GM20431 (cell line): Measurements from ENCODE around the gene ORC5.

ENCODE experiments used
- in situ Hi-C: fragments of 300-500 bp; cut with MseI, MboI; formaldehyde crosslinking; loops from one replicate; pipeline ENCODE4 v1.15.0; 2020; ENCODE audit warnings: low sequenced_read_pairs; ENCODE audit not compliant: unreplicated experiment

ORC5 gene

DNA sequence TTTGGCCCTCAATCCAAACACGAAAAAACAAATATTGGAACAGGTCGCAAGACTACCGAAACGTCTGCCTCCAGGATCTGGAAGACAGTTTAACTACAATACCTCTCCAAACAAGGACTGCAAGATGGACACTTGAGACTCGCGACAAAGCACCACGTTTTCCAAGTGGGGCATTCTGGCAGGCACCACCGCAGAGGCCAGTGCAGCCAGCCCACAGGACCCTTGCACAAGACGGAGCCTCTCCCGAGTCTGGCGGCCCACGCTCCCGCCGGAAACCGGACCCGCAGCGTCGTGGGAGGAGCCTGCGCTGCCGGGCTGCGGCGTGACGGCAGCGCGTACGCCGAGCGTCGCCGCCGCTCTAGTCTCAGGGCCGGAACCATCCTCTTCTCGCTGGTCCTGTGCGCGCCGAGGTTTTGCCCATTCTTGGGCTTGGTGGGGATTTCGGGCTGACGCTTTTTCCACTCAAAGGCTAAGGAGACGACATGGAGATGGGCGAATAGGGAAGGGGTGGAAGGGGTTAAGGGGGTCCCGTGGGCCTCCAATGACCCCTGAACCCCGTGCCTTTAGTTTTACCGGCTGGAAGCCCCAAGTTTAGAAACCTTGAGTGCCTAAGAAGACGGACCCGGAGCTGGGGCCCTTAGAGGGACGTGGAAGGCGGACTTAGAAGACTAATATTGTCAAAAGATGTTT, at the start of gene ORC5:
ORC5 (minus strand) TSS at position 283 of the 690 bp plus-strand sequence; CDS start at position 174, 109 bp downstream.
- in situ Hi-C loops: no loop called here

DNA sequence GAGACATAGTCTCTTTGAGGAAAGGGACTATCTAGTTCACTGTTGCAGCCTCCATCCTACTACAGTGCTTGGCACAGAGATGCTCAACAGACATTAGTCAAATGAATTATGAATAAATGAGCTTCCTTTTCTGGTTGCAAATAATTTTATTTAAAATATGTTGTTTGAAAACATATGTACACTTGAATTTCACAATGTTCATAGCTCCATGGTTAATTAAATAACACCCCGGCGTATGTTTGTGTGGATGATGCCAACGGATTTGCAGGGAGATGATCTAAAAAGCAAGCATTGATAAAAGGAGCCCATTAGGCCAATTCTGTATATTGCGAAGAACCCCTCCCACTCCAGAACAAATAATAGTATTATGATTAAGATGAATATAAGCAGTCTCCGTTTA, 47.8 kb upstream of the ORC5 start:
- in situ Hi-C loops: no loop called here

GRCh38 chr7:104255194-104255593, 47.4 kb upstream of the ORC5 start:
- in situ Hi-C loops: no loop called here

- in situ Hi-C loops: no loop called here
These were observed 46.9 kb upstream of the ORC5 start for GRCh38 chr7:104254696-104255095.

DNA sequence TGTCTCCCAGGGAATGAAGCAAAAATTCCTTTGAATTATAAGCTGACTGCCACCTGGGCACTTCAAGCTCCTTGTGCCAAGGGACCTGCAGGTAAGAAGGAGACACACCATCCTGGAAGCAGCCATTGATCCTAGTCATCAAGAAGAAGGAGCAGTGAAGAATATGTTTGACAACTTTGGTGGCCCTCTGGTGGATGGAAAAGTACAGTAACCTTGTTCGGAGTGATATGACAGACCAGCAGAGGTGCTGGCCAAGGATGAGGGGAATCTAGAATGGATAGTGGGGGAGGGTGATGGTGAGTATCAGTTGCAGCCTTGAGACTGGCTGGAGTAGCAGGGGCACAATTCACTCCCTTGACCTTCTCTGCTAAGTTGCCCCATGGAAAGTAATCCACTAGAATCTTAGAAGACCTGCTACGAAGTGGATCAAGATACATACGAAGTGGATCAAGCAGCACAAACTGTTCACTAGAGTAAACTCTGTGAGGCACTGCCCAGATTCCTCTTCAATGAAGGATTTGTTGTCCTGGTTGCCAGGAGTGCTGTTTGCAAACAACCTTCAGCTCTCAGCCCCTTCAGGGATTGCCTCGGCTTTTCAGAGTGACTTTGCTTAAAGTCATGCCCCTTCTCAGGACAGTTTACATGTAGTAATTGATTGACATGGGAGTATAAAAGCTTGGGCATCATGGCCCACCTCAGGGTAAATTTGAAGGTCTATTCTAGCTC, 44.8 kb upstream of the ORC5 start:
- in situ Hi-C loops: no loop called here

DNA sequence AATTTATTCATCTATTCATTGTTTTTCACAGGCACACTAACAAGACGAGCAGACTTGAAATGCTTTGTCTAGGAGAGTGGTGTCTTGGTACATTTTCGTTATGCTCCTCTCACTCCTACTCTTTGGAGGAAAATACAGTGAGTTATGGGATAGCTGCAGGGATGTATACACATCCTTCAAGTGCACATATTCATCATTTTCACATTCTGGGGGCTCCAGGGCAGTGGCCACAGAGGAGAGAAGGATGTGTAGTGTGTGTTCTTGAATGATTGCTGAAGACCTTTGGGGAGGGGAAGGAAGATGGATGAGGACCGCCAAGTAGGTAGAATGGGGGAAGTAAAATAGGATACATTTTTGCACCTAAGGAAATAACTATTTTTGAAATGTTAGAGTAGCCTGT, 34.8 kb upstream of the ORC5 start:
- in situ Hi-C loops: loop anchor here (25.0 kb wide), 1 partner anchor 670 kb away; no protein-coding TSS in a partner anchor

- in situ Hi-C loops: loop anchor here (25.0 kb wide), 1 partner anchor 671 kb away; no protein-coding TSS in a partner anchor
These were observed 33.9 kb upstream of the ORC5 start for GRCh38 chr7:104241538-104242209.

DNA sequence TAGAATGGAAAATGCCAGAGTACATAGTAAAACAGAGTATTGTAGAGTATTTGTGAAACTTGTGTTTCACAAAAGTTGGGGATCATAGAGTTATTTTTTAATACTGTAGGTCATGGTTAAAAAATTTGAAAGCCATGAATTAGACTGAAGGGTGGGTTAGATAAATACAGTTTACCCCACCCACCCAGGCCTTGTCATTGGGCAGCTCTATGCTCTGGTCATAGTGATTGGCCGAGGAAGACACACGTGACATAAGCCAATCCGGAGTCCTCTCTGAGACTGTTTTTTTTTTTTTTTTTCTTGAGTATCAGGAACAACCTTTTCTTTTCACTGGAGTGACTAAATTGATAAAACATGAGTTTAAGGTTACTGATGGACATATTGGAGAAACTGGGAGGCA, 33.3 kb upstream of the ORC5 start:
- in situ Hi-C loops: loop anchor here (25.0 kb wide), 1 partner anchor 671 kb away; no protein-coding TSS in a partner anchor

- in situ Hi-C loops: loop anchor here (25.0 kb wide), 1 partner anchor 672 kb away; no protein-coding TSS in a partner anchor
These were observed 32.6 kb upstream of the ORC5 start for GRCh38 chr7:104240401-104240800.

GRCh38 chr7:104234990-104235389, 27.2 kb upstream of the ORC5 start:
- in situ Hi-C loops: loop anchor here (25.0 kb wide), 1 partner anchor 677 kb away; no protein-coding TSS in a partner anchor

- in situ Hi-C loops: loop anchor here (25.0 kb wide), 1 partner anchor 681 kb away; no protein-coding TSS in a partner anchor
These were observed 23.5 kb upstream of the ORC5 start for GRCh38 chr7:104231054-104232046.

DNA sequence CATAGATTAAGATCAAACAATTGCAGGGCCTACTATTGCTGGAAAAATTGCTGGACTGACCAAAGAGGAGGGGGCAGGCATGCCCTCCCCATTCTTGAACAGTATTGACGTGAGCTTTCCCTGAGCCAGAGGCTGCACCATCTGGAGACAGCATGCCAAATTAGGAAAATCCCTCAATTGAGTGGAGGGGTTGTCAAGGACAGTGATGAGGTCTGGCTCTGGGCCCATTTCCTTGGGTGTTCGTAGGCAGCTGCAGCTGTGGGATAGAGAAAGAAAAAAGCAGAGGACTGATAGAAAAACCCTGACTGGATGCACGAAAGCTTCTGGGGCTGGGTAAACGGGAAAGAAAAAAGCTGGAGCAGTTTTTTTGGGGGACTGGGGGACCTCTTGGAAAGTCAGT, 22.8 kb upstream of the ORC5 start:
- in situ Hi-C loops: loop anchor here (25.0 kb wide), 1 partner anchor 682 kb away; no protein-coding TSS in a partner anchor

DNA sequence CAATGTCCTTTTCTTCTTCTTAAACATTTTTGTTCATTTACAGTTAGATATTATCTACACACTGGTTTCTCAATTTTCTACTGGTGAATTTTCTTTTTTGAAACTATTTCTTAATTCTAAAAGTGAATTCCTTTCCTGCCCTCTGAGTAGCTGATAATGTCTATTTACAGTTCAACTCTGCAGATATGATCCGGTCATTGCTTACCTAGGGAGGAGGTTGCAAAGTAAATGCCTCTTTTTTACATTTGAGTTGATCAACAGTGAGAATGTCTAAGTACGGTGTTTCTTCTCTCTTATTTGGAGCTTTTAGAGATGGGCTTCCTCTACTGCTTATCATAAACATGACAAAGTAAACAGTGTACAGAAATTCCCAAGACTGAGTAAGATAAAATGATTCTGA, 20.6 kb upstream of the ORC5 start:
- in situ Hi-C loops: loop anchor here (25.0 kb wide), 1 partner anchor 684 kb away; no protein-coding TSS in a partner anchor

DNA sequence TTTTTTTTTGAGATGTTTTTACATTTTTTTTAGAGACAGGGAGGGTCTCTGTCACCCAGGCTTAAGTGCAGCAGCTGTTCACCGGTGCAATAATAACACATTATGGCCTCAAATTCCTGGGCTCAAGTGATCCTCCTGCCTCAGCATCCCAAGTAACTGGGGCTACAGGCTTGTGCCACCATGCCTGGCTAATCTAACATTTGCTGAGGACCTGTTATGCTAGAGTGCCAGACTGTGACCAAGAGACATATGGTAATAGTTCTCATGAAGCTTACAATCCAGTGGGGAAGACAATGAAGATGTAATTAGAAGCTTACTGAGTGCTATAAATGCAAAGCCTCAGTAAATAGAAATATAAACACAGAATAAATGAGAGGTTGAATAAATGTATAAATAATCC, 17.6 kb upstream of the ORC5 start:
- in situ Hi-C loops: loop anchor here (25.0 kb wide), 1 partner anchor 687 kb away; no protein-coding TSS in a partner anchor

DNA sequence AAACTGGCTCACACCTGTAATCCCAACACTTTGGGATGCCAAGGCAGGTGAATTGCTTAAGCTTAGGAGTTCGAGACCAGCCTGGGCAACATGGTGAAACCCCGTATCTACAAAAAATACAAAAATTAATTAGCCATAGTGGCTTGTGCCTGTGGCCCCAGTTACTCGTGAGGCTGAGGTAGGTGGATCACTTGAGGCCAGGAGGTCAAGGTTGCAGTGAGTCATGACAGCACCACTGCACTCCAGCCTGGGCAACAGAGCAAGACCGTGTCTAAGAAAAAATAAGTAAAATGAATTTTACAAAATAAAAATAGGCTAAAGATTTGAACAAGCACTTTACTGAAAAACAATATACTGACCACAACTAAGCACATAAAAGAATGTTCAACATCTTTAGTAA, 9.8 kb upstream of the ORC5 start:
- in situ Hi-C loops: no loop called here

DNA sequence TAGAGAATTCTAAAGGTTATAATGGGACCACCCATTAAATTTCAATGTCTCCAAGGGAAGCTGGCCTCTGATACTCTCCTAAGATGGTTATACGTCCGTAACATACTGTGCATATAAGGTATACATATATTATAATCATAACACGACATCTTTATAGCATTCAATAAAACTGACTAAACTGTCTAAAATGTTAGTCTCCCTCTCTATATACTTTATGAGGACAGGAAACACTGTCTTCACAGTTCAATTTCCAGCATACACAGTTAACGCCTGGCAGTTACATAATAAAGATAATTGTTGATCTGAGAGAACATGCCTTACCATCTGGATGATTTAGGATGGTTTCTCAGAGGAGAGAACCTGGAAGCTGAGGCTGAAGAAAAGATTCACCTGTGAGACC, 1.2 kb upstream of the ORC5 start:
- in situ Hi-C loops: no loop called here

GRCh38 chr7:104208421-104208780, 588 bp upstream of the ORC5 start:
- in situ Hi-C loops: no loop called here

DNA sequence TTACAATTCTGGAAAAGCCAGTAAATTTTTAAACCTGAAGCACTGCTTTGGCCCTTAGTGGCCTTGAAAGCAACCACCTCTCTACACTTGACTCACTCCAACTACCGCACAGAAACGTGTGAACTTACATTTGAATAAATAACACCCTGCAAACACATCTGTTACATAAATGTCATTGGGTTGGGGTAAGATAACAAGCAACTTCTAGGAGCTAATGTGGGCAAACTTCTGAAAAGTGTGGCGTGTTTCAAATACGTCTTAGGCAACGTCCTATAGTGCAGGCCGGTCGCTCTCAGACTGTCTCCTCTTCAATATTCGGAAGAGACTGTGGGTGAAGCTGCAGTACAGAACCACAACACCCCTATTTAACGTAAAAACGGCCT, 474 bp downstream of the ORC5 start:
- in situ Hi-C loops: no loop called here

DNA sequence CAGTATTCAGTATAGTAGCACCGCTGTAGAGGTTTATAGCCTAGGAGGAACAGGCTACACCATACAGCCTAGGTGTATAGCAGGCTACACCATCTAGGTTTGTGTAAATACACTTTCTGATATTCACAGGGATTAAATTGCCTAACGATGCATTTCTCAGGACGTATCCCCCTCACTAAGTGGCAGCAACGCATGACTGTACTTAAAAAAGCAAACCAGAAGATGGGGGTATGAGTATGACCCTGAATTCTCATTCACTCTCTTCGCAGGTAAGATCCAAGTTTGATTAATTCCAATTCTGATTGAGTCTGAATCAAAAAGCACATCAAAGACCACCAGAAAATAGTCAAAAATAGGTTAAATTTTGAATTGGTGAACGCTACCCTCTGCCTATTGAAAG, 972 bp downstream of the ORC5 start:
- in situ Hi-C loops: no loop called here
